A549 (cell line): ENCODE results near the gene FAM171A1. TPM values are rescaled to one million over a fixed set of nuclear protein-coding genes. Genes with fewer than 3 reads are reported as not detected.

Experiments
- ATAC-seq, 2 experiments: fragments of 200-7000 bp in 1 of 2; fragments of >200 bp in 1 of 2; cut with Nextera tagmentation in 1 of 2; cut with Tn5 transposase in 1 of 2; 3 replicates each; pipeline versions ENCODE4 v1.8.0 to v1.9.1; 2018 to 2020; ENCODE audit warnings: mild to moderate bottlenecking in 1 of 2, moderate library complexity in 1 of 2
- CTCF ChIA-PET: fragments of 300-600 bp; sonication (Branson Sonifier 250); formaldehyde crosslinking; extraction: SDS; loops from one replicate; lab custom pipeline; 2021; ENCODE audit warnings: antibody characterized with exemption, inconsistent platforms; lab: Yijun Ruan, JAX
- POLR2A ChIA-PET: fragments of 350-600 bp; formaldehyde crosslinking; extraction: SDS; loops from one replicate; lab custom pipeline; 2021; ENCODE audit warnings: antibody characterized with exemption, inconsistent platforms; lab: Yijun Ruan, JAX
- DNase-seq, 2 experiments: peaks; one replicate each; pipeline versions ENCODE4 v3.0.0 to v3.0.0-alpha.2; 2011 to 2016; ENCODE audit warnings: low read depth in 1 of 2, low spot score in 1 of 2
- FAIRE-seq: peaks from 2 replicates; lab custom pipeline; 2011; peaks lifted over from hg19 to GRCh38; lab: Jason Lieb, UNC
- H3K27ac ChIP-seq, 2 experiments: fragments of >200 bp; sonication (Bioruptor Twin); formaldehyde crosslinking; 3 replicates each; pipeline ENCODE4 v1.5.1; 2016 to 2017
- H3K4me1 ChIP-seq: fragments of >200 bp; sonication (Bioruptor Twin); formaldehyde crosslinking; 3 replicates; pipeline ENCODE4 v1.6.1; 2016
- H3K4me2 ChIP-seq: fragments of >200 bp; sonication (Bioruptor Twin); formaldehyde crosslinking; 3 replicates; pipeline ENCODE4 v1.6.1; 2016
- H3K4me3 ChIP-seq: fragments of >200 bp; sonication (Bioruptor Twin); formaldehyde crosslinking; 3 replicates; pipeline ENCODE4 v1.5.1; 2016
- H3K9me3 ChIP-seq: fragments of >200 bp; sonication (Bioruptor Twin); formaldehyde crosslinking; 3 replicates; pipeline ENCODE4 v1.6.1; 2016
- BHLHE40 ChIP-seq: IDR thresholded peaks from 2 replicates; pipeline ENCODE4 v1.6.1; 2012; ENCODE audit warnings: low read depth, low read length, inconsistent platforms
- CBX8 ChIP-seq: fragments of 200-600 bp; sonication (generic); IDR thresholded peaks from 2 replicates; pipeline ENCODE4 v1.6.1; 2016
- CHD4 ChIP-seq: fragments of 200-600 bp; sonication (generic); IDR thresholded peaks from 2 replicates; pipeline ENCODE4 v1.6.1; 2016; ENCODE audit warnings: antibody characterized with exemption, mild to moderate bottlenecking, borderline replicate concordance
- EHMT2 ChIP-seq: fragments of 200-600 bp; sonication (generic); IDR thresholded peaks from 2 replicates; pipeline ENCODE4 v1.6.1; 2016; ENCODE audit warnings: antibody characterized with exemption, low read depth, mild to moderate bottlenecking, moderate library complexity
- ESRRA ChIP-seq: fragments of 150-350 bp; IDR thresholded peaks from 2 replicates; pipeline ENCODE4 v1.6.1; 2014; ENCODE audit warnings: mild to moderate bottlenecking, low read length, borderline replicate concordance
- FOSB ChIP-seq: fragments of 250-450 bp; sonication (Bioruptor Pico); IDR thresholded peaks from 2 replicates; pipeline ENCODE4 v1.5.0; 2020; ENCODE audit warnings: mild to moderate bottlenecking, moderate library complexity
- FOXS1 ChIP-seq: fragments of 250-450 bp; sonication (Bioruptor Pico); IDR thresholded peaks from 2 replicates; pipeline ENCODE4 v1.5.0; 2020; ENCODE audit warnings: mild to moderate bottlenecking, moderate library complexity
- GATA3 ChIP-seq: IDR thresholded peaks from 2 replicates; pipeline ENCODE4 v1.6.1; 2012; ENCODE audit warnings: borderline replicate concordance
- HDAC2 ChIP-seq: fragments of 200-600 bp; sonication (generic); IDR thresholded peaks from 2 replicates; pipeline ENCODE4 v1.6.1; 2016
- HOXB13 ChIP-seq: fragments of 250-450 bp; sonication (Bioruptor Pico); IDR thresholded peaks from 2 replicates; pipeline ENCODE4 v1.5.0; 2020; ENCODE audit warnings: low read depth, mild to moderate bottlenecking, moderate library complexity
- KDM1A ChIP-seq: fragments of 200-600 bp; sonication (generic); IDR thresholded peaks from 2 replicates; pipeline ENCODE4 v1.6.1; 2016; ENCODE audit warnings: low read depth, mild to moderate bottlenecking
- KDM5A ChIP-seq: fragments of 200-600 bp; sonication (generic); IDR thresholded peaks from 2 replicates; pipeline ENCODE4 v1.6.1; 2016; ENCODE audit warnings: antibody characterized with exemption, mild to moderate bottlenecking
- MAFK ChIP-seq: fragments of 450-650 bp; IDR thresholded peaks from 2 replicates; pipeline ENCODE4 v1.6.1; 2014; ENCODE audit not compliant: partially characterized antibody
- NPAS2 ChIP-seq: fragments of 250-450 bp; sonication (Bioruptor Pico); IDR thresholded peaks from 2 replicates; pipeline ENCODE4 v1.8.0; 2022; ENCODE audit warnings: mild to moderate bottlenecking, moderate library complexity, borderline replicate concordance
- NR3C1 ChIP-seq: fragments of >200 bp; sonication (Bioruptor Twin); formaldehyde crosslinking; IDR thresholded peaks from 3 replicates; pipeline ENCODE4 v1.6.1; 2017
- RARB ChIP-seq: fragments of 250-450 bp; sonication (Bioruptor Pico); IDR thresholded peaks from 2 replicates; pipeline ENCODE4 v1.8.0; 2021; ENCODE audit warnings: mild to moderate bottlenecking, moderate library complexity
- RFX5 ChIP-seq: fragments of 450-650 bp; IDR thresholded peaks from 2 replicates; pipeline ENCODE4 v1.7.1; 2014; ENCODE audit warnings: antibody characterized with exemption, mild to moderate bottlenecking, moderate library complexity
- SREBF2 ChIP-seq: fragments of 450-650 bp; IDR thresholded peaks from 2 replicates; pipeline ENCODE4 v1.6.1; 2014; ENCODE audit warnings: mild to moderate bottlenecking, moderate library complexity
- TP53 ChIP-seq: fragments of 250-450 bp; sonication (Bioruptor Pico); IDR thresholded peaks from 2 replicates; pipeline ENCODE4 v1.5.0; 2021; ENCODE audit warnings: mild to moderate bottlenecking, moderate library complexity
- ZFP36 ChIP-seq: fragments of 450-650 bp; IDR thresholded peaks from 2 replicates; pipeline ENCODE4 v1.6.1; 2014; ENCODE audit warnings: borderline replicate concordance; ENCODE audit not compliant: partially characterized antibody
- ZNF302 ChIP-seq: fragments of 250-450 bp; sonication (Bioruptor Pico); IDR thresholded peaks from 2 replicates; pipeline ENCODE4 v1.9.0; 2021; ENCODE audit warnings: inconsistent platforms, mild to moderate bottlenecking, moderate library complexity
- WGBS: methylation state at CpG from one replicate; pipeline ENCODE4 v1.1.6; 2017; ENCODE audit errors: missing lambda C conversion rate; 5-methylcytosine and 5-hydroxymethylcytosine counted together
- polyA plus RNA-seq, 4 experiments: library from polyadenylated mRNA; depleted of rRNA in 3 of 4; stranded (reverse); fragments of >200 nt; fragmentation: RNase III in 1 of 4; extraction: RNeasy Plus Mini Kit Qiagen cat#74134 plus additional on column Dnase treatment in 1 of 4; gene quantifications; 2 replicates in 3 of 4; 3 replicates in 1 of 4; pipeline ENCODE4 v1.2.3, GENCODE V29; 2011 to 2017
- TF ChIP-seq, protein P1 (sequence below): fragments of 250-450 bp; sonication (Bioruptor Pico); IDR thresholded peaks from 2 replicates; pipeline ENCODE4 v1.5.0; 2020; ENCODE audit warnings: low read depth, mild to moderate bottlenecking, moderate library complexity
- TF ChIP-seq, protein P2 (sequence below): IDR thresholded peaks from 2 replicates; pipeline ENCODE4 v1.6.1; 2012
- TF ChIP-seq, protein P3 (sequence below): fragments of >200 bp; sonication (Bioruptor Twin); formaldehyde crosslinking; IDR thresholded peaks from 3 replicates; pipeline ENCODE4 v1.6.1; 2016
- TF ChIP-seq, protein P4 (sequence below): fragments of >200 bp; sonication (Bioruptor Twin); formaldehyde crosslinking; IDR thresholded peaks from 3 replicates; pipeline ENCODE4 v1.5.1; 2016
- TF ChIP-seq, protein P5 (sequence below): fragments of 200-600 bp; sonication (generic); IDR thresholded peaks from 2 replicates; pipeline ENCODE4 v1.6.1; 2016; ENCODE audit warnings: antibody characterized with exemption, mild to moderate bottlenecking, moderate library complexity

FAM171A1 gene
- polyA plus RNA-seq, 2 of the 4 experiments (the other 2 are of a cell fraction): 13.8 to 15.2 TPM

DNA sequence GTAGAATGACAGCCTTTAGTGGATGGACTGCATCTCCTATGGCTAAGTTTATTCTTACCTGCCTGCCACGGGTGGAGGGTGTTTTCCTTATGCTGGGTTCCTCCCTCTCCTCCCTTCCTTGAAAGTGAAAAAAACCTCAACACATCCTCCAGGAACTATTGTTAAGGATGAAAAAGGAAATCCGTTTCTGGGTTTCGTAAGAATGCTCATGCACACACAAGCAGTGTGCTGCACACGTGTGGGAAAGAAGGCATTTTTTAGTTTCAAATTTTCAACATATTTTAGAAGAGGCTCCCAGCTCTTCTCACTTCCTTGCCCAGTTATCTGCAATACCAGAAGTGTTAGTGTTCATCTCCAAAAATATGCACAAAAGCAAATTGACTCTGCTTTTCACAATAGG, 90.6 kb downstream of the FAM171A1 start:
- Histone ChIP-seq H3K9me3 (no peaks in the 10 kb centered on the region), H3K4me2 (no peak overlapping the region), H3K4me3 (no peak overlapping the region), H3K4me1 (no peaks in the 10 kb centered on the region), H3K27ac (no peak overlapping the region)
- 81% methylated on average over 4 of the region's 4 CpGs for WGBS
- no peak for TF ChIP-seq NR3C1
- TF ChIP-seq, protein P1, sequence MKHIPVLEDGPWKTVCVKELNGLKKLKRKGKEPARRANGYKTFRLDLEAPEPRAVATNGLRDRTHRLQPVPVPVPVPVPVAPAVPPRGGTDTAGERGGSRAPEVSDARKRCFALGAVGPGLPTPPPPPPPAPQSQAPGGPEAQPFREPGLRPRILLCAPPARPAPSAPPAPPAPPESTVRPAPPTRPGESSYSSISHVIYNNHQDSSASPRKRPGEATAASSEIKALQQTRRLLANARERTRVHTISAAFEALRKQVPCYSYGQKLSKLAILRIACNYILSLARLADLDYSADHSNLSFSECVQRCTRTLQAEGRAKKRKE (CRISPR knock-in tag): no peak
- TF ChIP-seq NPAS2 (CRISPR knock-in tag): no peak
- TF ChIP-seq SREBF2: no peak
- TF ChIP-seq, protein P2, sequence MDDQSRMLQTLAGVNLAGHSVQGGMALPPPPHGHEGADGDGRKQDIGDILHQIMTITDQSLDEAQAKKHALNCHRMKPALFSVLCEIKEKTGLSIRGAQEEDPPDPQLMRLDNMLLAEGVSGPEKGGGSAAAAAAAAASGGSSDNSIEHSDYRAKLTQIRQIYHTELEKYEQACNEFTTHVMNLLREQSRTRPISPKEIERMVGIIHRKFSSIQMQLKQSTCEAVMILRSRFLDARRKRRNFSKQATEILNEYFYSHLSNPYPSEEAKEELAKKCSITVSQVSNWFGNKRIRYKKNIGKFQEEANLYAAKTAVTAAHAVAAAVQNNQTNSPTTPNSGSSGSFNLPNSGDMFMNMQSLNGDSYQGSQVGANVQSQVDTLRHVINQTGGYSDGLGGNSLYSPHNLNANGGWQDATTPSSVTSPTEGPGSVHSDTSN: no peak
- TF ChIP-seq MAFK: no peak
- no peak for TF ChIP-seq TP53
- TF ChIP-seq RFX5: no peak
- TF ChIP-seq, protein P3, sequence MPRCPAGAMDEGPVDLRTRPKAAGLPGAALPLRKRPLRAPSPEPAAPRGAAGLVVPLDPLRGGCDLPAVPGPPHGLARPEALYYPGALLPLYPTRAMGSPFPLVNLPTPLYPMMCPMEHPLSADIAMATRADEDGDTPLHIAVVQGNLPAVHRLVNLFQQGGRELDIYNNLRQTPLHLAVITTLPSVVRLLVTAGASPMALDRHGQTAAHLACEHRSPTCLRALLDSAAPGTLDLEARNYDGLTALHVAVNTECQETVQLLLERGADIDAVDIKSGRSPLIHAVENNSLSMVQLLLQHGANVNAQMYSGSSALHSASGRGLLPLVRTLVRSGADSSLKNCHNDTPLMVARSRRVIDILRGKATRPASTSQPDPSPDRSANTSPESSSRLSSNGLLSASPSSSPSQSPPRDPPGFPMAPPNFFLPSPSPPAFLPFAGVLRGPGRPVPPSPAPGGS: no peak
- no peak for TF ChIP-seq BHLHE40
- TF ChIP-seq KDM5A: no peak
- TF ChIP-seq, protein P4, sequence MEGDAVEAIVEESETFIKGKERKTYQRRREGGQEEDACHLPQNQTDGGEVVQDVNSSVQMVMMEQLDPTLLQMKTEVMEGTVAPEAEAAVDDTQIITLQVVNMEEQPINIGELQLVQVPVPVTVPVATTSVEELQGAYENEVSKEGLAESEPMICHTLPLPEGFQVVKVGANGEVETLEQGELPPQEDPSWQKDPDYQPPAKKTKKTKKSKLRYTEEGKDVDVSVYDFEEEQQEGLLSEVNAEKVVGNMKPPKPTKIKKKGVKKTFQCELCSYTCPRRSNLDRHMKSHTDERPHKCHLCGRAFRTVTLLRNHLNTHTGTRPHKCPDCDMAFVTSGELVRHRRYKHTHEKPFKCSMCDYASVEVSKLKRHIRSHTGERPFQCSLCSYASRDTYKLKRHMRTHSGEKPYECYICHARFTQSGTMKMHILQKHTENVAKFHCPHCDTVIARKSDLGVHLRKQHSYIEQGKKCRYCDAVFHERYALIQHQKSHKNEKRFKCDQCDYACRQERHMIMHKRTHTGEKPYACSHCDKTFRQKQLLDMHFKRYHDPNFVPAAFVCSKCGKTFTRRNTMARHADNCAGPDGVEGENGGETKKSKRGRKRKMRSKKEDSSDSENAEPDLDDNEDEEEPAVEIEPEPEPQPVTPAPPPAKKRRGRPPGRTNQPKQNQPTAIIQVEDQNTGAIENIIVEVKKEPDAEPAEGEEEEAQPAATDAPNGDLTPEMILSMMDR: no peak
- TF ChIP-seq CBX8: no peak
- TF ChIP-seq FOXS1 (CRISPR knock-in tag): no peak
- TF ChIP-seq ZNF302 (CRISPR knock-in tag): no peak
- no peak for FAIRE-seq
- CTCF ChIA-PET: interaction anchor here (1.5 kb wide), 1 partner anchor 18 kb away, joined by 3 read pairs; no protein-coding TSS in a partner anchor
- POLR2A ChIA-PET: no interaction called here
- no peak for ATAC-seq
- no peak for DNase-seq

DNA sequence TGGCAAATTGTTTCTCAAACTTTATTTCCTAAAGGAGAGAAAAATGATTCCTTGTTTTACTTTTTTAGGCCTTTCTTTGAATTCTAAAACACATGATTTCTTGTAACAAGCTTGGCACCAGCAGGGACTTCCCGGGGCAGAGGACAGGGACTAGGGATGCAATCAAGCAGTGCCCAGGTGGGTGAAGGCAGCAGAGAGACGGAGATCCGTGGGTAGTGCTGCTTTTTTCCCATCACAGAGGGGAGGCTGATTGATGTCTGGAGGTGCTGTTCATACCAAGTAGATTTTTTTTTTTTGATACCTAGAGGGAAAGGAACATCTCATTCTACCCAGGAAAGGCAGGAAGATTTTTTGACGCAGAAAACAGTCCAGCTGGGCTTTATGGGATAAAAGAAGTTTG, 91.9 kb downstream of the FAM171A1 start:
- Histone ChIP-seq H3K4me1 (no peaks in the 10 kb centered on the region), H3K4me2 (no peak overlapping the region), H3K9me3 (no peaks in the 10 kb centered on the region), H3K4me3 (no peak overlapping the region)
- no peak for FAIRE-seq
- CTCF ChIA-PET: interaction anchor here (1.5 kb wide), 1 partner anchor 19 kb away, joined by 3 read pairs; no protein-coding TSS in a partner anchor
- 81% methylated on average over 4 of the region's 4 CpGs for WGBS
- DNase-seq: no peak
- no peak for ATAC-seq
- TF ChIP-seq ZFP36: no peak
- TF ChIP-seq RARB (CRISPR knock-in tag): no peak
- TF ChIP-seq, all 56 proteins: peak for 0
- no peak overlapping the region for H3K27ac ChIP-seq
- POLR2A ChIA-PET: no interaction called here

DNA sequence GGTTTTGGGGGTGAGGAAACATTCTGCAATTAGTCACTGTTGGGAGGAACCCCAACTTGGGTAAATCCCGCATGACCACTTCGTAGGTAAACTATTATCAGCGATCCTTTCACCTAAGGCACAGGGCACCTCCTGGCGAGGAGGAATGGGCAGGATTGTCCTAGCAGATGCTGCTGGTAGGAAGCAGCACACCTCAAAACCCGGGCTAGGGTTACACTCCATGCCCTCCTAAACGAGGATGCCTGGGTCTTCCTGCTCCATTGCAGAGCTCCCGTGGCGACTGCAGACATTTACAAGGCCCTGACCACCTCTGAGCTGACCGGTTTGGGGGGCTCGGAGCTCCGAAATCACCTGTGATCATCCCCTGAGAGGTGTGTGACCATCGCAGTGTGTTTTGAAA, 92.3 kb downstream of the FAM171A1 start:
- FAIRE-seq: no peak
- CTCF ChIA-PET: interaction anchor here (0.6 kb wide), 1 partner anchor 1810 kb away, joined by 3 read pairs; no protein-coding TSS in a partner anchor
- POLR2A ChIA-PET: no interaction called here
- Histone ChIP-seq H3K4me1 (no peaks in the 10 kb centered on the region), H3K27ac (no peak overlapping the region), H3K9me3 (no peaks in the 10 kb centered on the region), H3K4me2 (no peak overlapping the region), H3K4me3 (no peak overlapping the region)
- no peak for DNase-seq
- 85% methylated on average over 12 of the region's 12 CpGs for WGBS
- no peak for ATAC-seq
- TF ChIP-seq FOSB (CRISPR knock-in tag) (no peak), HDAC2 (no peak), HOXB13 (CRISPR knock-in tag) (no peak), ESRRA (no peak), KDM1A (no peak), MAFK (no peak), EHMT2 (no peak), GATA3 (no peak), CHD4 (no peak)
- TF ChIP-seq, protein P2: no peak
- TF ChIP-seq, protein P5, sequence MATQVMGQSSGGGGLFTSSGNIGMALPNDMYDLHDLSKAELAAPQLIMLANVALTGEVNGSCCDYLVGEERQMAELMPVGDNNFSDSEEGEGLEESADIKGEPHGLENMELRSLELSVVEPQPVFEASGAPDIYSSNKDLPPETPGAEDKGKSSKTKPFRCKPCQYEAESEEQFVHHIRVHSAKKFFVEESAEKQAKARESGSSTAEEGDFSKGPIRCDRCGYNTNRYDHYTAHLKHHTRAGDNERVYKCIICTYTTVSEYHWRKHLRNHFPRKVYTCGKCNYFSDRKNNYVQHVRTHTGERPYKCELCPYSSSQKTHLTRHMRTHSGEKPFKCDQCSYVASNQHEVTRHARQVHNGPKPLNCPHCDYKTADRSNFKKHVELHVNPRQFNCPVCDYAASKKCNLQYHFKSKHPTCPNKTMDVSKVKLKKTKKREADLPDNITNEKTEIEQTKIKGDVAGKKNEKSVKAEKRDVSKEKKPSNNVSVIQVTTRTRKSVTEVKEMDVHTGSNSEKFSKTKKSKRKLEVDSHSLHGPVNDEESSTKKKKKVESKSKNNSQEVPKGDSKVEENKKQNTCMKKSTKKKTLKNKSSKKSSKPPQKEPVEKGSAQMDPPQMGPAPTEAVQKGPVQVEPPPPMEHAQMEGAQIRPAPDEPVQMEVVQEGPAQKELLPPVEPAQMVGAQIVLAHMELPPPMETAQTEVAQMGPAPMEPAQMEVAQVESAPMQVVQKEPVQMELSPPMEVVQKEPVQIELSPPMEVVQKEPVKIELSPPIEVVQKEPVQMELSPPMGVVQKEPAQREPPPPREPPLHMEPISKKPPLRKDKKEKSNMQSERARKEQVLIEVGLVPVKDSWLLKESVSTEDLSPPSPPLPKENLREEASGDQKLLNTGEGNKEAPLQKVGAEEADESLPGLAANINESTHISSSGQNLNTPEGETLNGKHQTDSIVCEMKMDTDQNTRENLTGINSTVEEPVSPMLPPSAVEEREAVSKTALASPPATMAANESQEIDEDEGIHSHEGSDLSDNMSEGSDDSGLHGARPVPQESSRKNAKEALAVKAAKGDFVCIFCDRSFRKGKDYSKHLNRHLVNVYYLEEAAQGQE: no peak
